SK-N-MC (cell line): ENCODE results near the gene PDE4B.

Experiments
- EZH2 ChIP-seq: fragments of 200-600 bp; sonication (generic); IDR thresholded peaks from one replicate; pipeline ENCODE4 v1.6.1; 2017; ENCODE audit warnings: antibody characterized with exemption
- FOXP2 ChIP-seq: optimal IDR thresholded peaks from 2 replicates; pipeline ENCODE3; 2011; ENCODE audit warnings: mild to moderate bottlenecking, moderate library complexity; ENCODE audit not compliant: insufficient read depth; ENCODE audit errors: extremely low read length, control extremely low read depth
- POLR2AphosphoS5 ChIP-seq: IDR thresholded peaks from 2 replicates; pipeline ENCODE4 v1.6.1; 2012; ENCODE audit warnings: mild to moderate bottlenecking, low read depth, low read length, borderline replicate concordance

DNA sequence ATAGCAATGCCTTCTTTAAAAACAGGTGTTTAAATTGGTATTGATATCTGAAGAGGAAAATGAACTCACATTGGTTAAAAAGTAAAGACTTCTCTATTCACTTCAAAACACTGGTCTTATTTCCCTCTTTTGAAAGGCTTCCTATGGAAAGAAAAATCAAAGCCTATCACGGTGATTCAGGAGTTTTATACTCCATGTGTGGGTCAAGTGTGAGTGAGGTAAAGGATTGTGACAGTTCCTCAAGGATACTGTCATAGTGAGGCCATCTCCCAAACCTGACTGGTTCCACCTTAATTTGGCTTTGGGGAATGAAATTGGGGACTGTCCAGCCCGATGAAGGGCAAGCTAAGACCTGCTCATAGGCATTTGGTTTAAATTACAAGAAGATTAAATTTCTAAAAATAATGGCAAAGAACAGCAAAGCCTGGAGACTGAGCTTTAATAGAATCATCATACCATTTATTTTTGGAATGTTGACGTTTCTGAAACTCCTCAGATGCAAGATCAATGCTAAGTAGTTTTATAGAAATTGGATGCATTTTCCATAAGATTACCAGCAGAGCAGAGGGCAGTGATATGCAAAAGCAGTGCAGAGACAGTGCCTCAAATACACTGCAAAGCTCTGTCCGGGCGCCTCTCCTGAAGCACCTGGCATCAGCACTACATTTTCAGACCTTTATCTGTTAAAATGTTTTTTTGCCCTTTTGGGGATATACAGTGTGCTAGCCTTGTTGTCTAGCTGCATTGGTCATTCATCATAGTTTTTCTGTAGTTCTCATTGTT, 439.2 kb downstream of the PDE4B start:
- TF ChIP-seq POLR2AphosphoS5 (no peak), EZH2 (no peak), FOXP2 (no peak)
